Measurements from ENCODE around the gene MAP3K5. TPM values are rescaled to one million over a fixed set of nuclear protein-coding genes. Genes with fewer than 3 reads are reported as not detected.

Gene MAP3K5
- total and polyA plus RNA-seq, 9 of the 15 experiments (the other 6 are each of a cell fraction or from before 2014, with no cell fraction given), result 2.2 to 13.0 (median 9.9) TPM

- no peaks in the 10 kb centered on the region for H3K79me2 ChIP-seq (ENCODE audit: control insufficient read depth, insufficient read depth, low read length)
- CTCF ChIA-PET (ENCODE audit: low intra/inter-chr PET ratio), result interaction anchor here (0.6 kb wide), 1 partner anchor 18 kb away, joined by 3 read pairs; no protein-coding TSS in a partner anchor
These were observed 265.3 kb downstream of the MAP3K5 start for GRCh38 chr6:136526937-136527336.

More at GRCh38 chr6:136526937-136527336, 265.3 kb downstream of the MAP3K5 start:
- POLR2A ChIA-PET, result interaction anchor here (1.3 to 2.6 kb wide), 2 partner anchors 18 to 20 kb away, joined by 3 to 8 read pairs; no protein-coding TSS in a partner anchor
- H3K27ac ChIP-seq (ENCODE audit: extremely low read depth, low read depth, low read length), result no peak overlapping the region
- H3K36me3 ChIP-seq (ENCODE audit: control insufficient read depth, insufficient read depth, low read length), result no peaks in the 10 kb centered on the region
- in situ Hi-C loops (cut with MboI), result loop anchor here (25.0 kb wide), 1 partner anchor 190 kb away; no protein-coding TSS in a partner anchor
- 6% methylated on average over 4 of the region's 4 CpGs for WGBS (ENCODE audit: insufficient coverage, low coverage, missing lambda C conversion rate)
- no TSS peak for BruUV-seq (replicated peaks)
- H3K4me3 ChIP-seq, result no peak overlapping the region
- no peak overlapping the region for H3K4me2 ChIP-seq (ENCODE audit: insufficient read depth, low read length)
- H2AFZ ChIP-seq (ENCODE audit: low read depth, low read length), result peak overlapping the region; percentile 15; the same call in 1 of the 2 replicates
- ATAC-seq, result no peak
- H3K9me3 ChIP-seq (replicated peaks; ENCODE audit: control insufficient read depth, insufficient read depth, low read depth, low read length), result no peaks in the 10 kb centered on the region
- H3K9me1 ChIP-seq (ENCODE audit: control insufficient read depth, insufficient read depth, low read length), result no peaks in the 10 kb centered on the region
- TF ChIP-seq BMI1 (IDR thresholded peaks at IDR 0.05; ENCODE audit: low read length), result no peak
- no peak for TF ChIP-seq ETS1 (conservative IDR thresholded peaks at IDR 0.05; ENCODE audit: control insufficient read depth, low read depth, low read length)
- TF ChIP-seq ELF1 (tag; IDR thresholded peaks at IDR 0.05), result no peak
- TF ChIP-seq, protein P1, sequence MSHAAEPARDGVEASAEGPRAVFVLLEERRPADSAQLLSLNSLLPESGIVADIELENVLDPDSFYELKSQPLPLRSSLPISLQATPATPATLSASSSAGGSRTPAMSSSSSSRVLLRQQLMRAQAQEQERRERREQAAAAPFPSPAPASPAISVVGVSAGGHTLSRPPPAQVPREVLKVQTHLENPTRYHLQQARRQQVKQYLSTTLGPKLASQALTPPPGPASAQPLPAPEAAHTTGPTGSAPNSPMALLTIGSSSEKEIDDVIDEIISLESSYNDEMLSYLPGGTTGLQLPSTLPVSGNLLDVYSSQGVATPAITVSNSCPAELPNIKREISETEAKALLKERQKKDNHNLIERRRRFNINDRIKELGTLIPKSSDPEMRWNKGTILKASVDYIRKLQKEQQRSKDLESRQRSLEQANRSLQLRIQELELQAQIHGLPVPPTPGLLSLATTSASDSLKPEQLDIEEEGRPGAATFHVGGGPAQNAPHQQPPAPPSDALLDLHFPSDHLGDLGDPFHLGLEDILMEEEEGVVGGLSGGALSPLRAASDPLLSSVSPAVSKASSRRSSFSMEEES (CRISPR knock-in tag; IDR thresholded peaks at IDR 0.05), result peak; percentile 79
- no peak for TF ChIP-seq EZH2 (IDR thresholded peaks at IDR 0.05; ENCODE audit: borderline replicate concordance, low read depth, low read length)
- no peak for DNase-seq (ENCODE audit: extremely low read depth in 1 of 4, low spot score in 3 of 4)
- H3K9ac ChIP-seq (ENCODE audit: insufficient read depth in 1 of 2, low read depth in 2 of 2, low read length in 2 of 2), result no peak overlapping the region
- peaks cover 4 to 19% of the 10 kb centered on the region in 2 experiments; a peak in 4 of 5 replicates for H3K27me3 ChIP-seq (ENCODE audit: control insufficient read depth in 2 of 2, insufficient read depth in 2 of 2, low read length in 2 of 2)
- intact Hi-C loops (cut with micrococcal nuclease), result no loop called here
- H4K20me1 ChIP-seq (replicated peaks; ENCODE audit: control insufficient read depth, insufficient read depth, low read length), result no peaks in the 10 kb centered on the region
- FAIRE-seq, result no peak
- 0 out of 5 replicates have a peak, but pooled peaks cover 0 to 3% of the 10 kb centered on the region in 2 experiments for H3K4me1 ChIP-seq (replicated peaks in 1 of 2; ENCODE audit: control insufficient read depth in 2 of 2, insufficient read depth in 2 of 2, low read length in 2 of 2)
